HG03558 (cell line): ENCODE measurements around the gene VENTX.

ENCODE experiments used
- ATAC-seq: cut with Tn5 transposase; IDR thresholded peaks from one replicate; pipeline ENCODE4 v1.9.1; 2021; ENCODE audit warnings: moderate number of reproducible peaks; ENCODE audit not compliant: unreplicated experiment; ENCODE audit errors: extremely low read depth

Gene VENTX

DNA sequence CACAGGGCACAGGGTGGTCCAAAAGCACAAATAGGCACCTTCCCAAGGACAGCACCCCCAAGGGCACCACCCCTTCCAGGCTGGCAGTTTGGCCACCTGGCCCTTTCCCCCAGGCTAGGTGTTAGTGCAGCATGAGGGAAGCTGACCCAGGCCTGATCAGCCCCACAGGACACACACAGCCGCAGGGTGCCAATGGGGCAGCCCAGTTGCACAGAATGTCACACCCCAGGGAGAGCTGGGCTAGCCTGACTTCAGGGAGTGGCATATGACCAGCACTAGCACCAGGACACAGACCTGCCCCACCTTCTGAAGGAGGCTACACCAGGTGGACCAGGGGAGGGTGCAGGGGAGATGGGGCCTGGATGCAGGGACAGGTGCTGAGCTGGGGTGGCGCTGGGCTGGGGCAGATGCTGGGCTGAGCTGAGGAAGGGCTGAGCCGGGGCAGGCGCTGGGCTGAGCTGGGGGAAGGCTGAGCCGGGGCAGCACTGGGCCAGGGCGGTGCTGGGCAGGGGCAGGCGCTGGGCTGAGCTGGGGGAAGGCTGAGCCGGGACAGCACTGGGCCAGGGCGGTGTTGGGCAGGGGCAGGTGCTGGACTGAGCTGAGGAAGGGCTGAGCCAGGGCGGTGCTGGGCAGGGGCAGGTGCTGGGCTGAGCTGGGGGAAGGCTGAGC, 42.9 kb downstream of the VENTX start:
- ATAC-seq = no peak

GRCh38 chr10:133281084-133281483, 43.4 kb downstream of the VENTX start:
- no peak for ATAC-seq

GRCh38 chr10:133281628-133282372, 44.1 kb downstream of the VENTX start:
- no peak for ATAC-seq

DNA sequence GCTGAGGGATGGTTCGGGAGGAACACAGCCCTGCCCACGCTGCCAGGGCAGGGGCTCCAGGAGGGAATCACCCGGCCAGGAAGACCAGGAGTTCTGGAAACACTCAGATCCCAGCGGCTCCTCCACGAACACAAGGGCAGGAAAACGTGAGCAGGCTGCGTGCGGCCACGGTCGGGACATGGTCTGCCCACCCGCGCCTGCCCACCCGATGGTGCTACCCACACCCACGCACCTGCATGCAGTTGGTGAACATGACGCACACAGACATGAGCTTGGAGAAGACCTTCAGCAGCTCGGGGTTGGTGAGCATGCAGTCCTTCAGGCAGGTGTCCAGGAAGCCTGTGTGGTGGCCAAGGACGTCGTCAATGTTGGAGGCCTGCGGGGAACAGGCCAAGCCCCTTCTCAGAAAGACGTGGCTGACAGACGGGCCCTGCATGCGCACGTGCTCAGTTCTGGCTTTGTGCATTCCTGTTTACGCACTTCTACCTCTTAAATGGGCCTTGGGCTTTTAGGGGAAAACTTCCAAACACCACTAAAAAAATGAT, 45.3 kb downstream of the VENTX start:
- no peak for ATAC-seq

DNA sequence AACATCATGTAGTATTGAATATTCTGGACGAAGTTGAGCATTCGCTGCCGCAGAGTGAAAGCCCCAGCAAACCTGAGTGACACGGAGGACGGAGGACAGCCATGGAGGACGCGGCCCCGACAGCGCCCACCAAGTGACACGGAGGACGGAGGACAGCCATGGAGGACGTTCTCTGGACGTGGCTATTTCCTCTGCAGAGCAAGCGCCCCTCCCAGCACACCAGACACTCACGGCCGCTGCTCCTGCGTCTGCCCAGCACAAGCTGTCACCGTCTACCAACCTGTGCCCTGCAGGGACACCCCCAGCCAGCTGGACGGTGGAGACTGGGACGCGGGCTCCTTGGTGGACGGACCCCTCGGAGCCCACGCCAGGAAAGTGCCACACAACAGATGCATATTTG, 46.3 kb downstream of the VENTX start:
- no peak for ATAC-seq

DNA sequence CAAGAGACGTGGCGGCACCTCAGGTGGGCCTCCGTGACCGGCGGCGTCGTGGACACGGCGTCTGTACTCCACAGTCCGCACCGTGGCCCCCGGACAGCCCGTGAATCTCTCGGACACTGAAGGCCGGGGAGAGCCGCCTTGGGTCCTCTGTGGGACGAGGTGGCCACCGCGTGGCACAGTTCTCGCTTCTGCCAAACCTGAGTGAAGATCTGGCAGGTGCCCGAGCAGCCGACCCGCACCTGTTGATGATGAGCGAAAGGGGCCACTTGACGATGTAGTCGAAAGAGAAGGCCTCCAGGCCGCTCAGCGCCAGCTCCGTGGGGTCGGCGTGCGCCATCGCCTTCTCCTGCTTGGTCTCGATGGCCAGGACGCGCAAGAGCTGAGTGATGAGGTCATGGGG, 47.6 kb downstream of the VENTX start:
- ATAC-seq = no peak

GRCh38 chr10:133286366-133286765, 48.7 kb downstream of the VENTX start:
- ATAC-seq = no peak

DNA sequence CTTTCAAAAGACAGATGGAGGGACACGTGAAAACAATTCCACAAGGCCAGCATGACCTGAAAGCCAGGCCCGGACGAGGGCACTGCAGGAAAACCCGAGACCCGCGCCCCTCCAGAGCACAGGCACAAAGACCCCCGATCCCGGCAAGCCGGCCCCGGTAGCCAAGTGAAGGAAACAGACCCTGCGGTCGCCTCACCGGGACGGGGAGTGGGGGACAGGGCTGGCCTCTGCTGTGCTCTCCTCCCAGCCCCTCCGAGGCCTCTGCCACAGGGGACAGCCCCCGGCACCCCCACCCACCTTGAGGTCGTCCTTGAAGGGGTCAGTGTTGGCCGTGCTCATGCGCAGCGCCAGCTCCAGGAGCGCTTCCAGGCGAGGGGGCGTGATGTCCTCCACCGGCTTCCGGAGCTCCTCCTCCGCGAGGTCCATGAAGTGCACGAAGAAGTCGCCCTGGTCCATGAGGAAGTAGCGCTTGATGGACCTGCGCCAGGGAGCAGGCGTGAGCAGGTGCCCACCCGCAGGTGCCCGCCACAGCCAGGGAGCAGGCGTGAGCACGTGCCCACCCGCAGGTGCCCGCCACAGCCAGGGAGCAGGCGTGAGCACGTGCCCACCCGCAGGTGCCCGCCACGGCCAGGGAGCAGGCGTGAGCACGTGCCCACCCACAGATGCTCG, 50.3 kb downstream of the VENTX start:
- no peak for ATAC-seq

DNA sequence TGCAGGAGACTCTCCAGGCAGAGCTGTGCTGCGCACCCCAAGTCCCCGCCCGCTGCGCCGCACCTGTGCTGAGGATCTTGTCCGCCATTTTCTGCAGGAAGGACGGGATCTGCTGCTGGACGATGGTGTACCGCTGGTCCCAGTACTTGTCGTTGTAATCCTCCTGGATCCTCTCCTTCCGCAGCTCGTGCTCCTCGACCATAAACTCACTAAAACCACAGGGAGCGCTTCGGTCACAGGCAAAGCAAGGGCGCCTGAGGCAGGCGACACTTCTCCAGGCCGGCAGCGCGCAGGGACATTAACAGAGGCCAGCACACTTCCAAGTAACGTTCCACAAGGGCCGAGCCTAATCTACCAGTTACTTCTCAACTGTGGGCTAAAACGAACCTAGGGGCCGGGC, 52.1 kb downstream of the VENTX start:
- ATAC-seq = no peak
